Measurements from ENCODE around the gene PRPF18.

DNA sequence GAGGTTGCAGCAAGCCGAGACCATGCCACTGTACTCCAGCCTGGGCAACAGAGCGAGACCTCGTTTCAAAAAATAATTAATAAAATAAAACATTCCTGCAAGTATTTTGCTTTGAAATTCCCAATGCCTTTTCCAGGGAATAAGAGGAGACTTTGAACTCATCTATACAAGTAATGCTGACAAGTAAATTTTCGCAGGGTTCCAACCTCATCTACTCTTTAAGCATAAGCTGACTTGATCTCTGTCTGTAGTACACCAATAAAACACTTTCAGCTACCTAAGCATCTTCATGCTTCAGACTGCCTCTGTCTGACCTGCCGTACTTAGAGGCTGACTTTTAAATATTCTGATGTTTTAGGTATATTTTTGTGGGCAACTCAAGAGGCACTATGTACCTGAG is 44.2 kb upstream of the PRPF18 start:
- TF ChIP-seq, protein P1, sequence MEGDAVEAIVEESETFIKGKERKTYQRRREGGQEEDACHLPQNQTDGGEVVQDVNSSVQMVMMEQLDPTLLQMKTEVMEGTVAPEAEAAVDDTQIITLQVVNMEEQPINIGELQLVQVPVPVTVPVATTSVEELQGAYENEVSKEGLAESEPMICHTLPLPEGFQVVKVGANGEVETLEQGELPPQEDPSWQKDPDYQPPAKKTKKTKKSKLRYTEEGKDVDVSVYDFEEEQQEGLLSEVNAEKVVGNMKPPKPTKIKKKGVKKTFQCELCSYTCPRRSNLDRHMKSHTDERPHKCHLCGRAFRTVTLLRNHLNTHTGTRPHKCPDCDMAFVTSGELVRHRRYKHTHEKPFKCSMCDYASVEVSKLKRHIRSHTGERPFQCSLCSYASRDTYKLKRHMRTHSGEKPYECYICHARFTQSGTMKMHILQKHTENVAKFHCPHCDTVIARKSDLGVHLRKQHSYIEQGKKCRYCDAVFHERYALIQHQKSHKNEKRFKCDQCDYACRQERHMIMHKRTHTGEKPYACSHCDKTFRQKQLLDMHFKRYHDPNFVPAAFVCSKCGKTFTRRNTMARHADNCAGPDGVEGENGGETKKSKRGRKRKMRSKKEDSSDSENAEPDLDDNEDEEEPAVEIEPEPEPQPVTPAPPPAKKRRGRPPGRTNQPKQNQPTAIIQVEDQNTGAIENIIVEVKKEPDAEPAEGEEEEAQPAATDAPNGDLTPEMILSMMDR (IDR thresholded peaks at IDR 0.05): no peak
- no peak for TF ChIP-seq EP300 (IDR thresholded peaks at IDR 0.05; ENCODE audit: low read depth)
